GM18909 (cell line): Measurements from ENCODE around the gene TBCCD1.
"Not testable (repeated sequence)": the region's sequence is repeated elsewhere in the genome, so short reads cannot be mapped to it uniquely, and the experiment has no call there.

Experiments
- ATAC-seq: cut with Tn5 transposase; IDR thresholded peaks from one replicate; pipeline ENCODE4 v1.9.1; 2021; ENCODE audit warnings: mild to moderate bottlenecking; ENCODE audit not compliant: unreplicated experiment, poor library complexity

Gene TBCCD1

GRCh38 chr3:186569361-186569760, 2.2 kb upstream of the TBCCD1 start:
- not testable (repeated sequence) for ATAC-seq

GRCh38 chr3:186566772-186567071, 417 bp downstream of the TBCCD1 start:
- ATAC-seq = no peak

GRCh38 chr3:186564586-186564985, 2.6 kb downstream of the TBCCD1 start:
- no peak for ATAC-seq

- ATAC-seq = no peak
Observed at GRCh38 chr3:186552408-186553031, 14.6 kb downstream of the TBCCD1 start.

- no peak for ATAC-seq
Observed at GRCh38 chr3:186551387-186551786, 15.8 kb downstream of the TBCCD1 start.

GRCh38 chr3:186549497-186549896, 17.6 kb downstream of the TBCCD1 start:
- ATAC-seq = no peak

GRCh38 chr3:186544281-186544680, 22.9 kb downstream of the TBCCD1 start, which contains the start of gene CRYGS:
Gene CRYGS (minus strand): TSS chr3:186544380. CDS start chr3:186544326, 54 bp downstream.
- no peak for ATAC-seq

- peak; percentile 3 for ATAC-seq
Observed at GRCh38 chr3:186540835-186541226, 26.3 kb downstream of the TBCCD1 start.

GRCh38 chr3:186540221-186540834, 26.8 kb downstream of the TBCCD1 start:
- ATAC-seq = peak; percentile 60

- no peak for ATAC-seq
Observed at GRCh38 chr3:186538779-186539178, 28.4 kb downstream of the TBCCD1 start.

- ATAC-seq = no peak
Observed at GRCh38 chr3:186536883-186537844, 30.0 kb downstream of the TBCCD1 start.

GRCh38 chr3:186534113-186534669, 32.9 kb downstream of the TBCCD1 start:
- ATAC-seq = peak; percentile 83

GRCh38 chr3:186532598-186533072, 34.5 kb downstream of the TBCCD1 start:
- ATAC-seq = peak; percentile 68

- ATAC-seq = not testable (repeated sequence)
Observed at GRCh38 chr3:186531694-186532093, 35.4 kb downstream of the TBCCD1 start.

- ATAC-seq = no peak
Observed at GRCh38 chr3:186530415-186530814, 36.7 kb downstream of the TBCCD1 start.

- ATAC-seq = no peak
Observed at GRCh38 chr3:186529201-186529999, 37.7 kb downstream of the TBCCD1 start.

- peak; percentile 50 for ATAC-seq
Observed at GRCh38 chr3:186526256-186526606, 40.9 kb downstream of the TBCCD1 start.

- ATAC-seq = peak; percentile 27
Observed at GRCh38 chr3:186525369-186526255, 41.5 kb downstream of the TBCCD1 start.

- no peak for ATAC-seq
Observed at GRCh38 chr3:186524616-186525015, 42.5 kb downstream of the TBCCD1 start.
